Measurements from ENCODE around the gene PTRH1.

PTRH1 gene

DNA sequence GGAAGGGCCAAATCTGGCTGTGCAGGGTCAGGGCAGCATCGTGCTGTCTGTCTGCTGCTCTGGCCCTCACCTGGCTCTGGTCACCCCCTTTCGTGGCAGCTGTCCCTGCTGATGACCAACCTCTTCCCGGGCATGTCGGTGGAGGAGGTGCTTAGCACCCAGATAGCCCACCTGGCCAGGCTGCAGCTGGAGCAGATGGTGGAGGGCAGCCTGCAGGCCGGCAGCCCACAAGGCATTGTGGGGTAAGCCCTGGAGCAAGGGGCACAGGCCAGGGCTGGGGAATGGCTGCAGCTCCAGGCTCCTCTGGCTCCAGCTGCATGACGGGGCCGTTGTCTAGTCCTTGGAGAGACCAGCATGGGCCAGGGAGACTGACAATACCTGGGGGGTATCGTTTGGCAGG is 11.4 kb upstream of the PTRH1 start:
- peaks cover 0 to 11% (median 7%) of the 10 kb centered on the region in 4 donors for H3K4me1 ChIP-seq
- H3K27me3 ChIP-seq: peaks cover 0 to 18% of the 10 kb centered on the region in 2 donors
- intact Hi-C loops (cut with DNase I; ENCODE audit: low total_unique reads): no loop called here
- H3K4me3 ChIP-seq: no peak overlapping the region
- no peak for DNase-seq
- no peak overlapping the region for H3K27ac ChIP-seq
- no peaks in the 10 kb centered on the region for H3K9me3 ChIP-seq
- TF ChIP-seq, protein P1, sequence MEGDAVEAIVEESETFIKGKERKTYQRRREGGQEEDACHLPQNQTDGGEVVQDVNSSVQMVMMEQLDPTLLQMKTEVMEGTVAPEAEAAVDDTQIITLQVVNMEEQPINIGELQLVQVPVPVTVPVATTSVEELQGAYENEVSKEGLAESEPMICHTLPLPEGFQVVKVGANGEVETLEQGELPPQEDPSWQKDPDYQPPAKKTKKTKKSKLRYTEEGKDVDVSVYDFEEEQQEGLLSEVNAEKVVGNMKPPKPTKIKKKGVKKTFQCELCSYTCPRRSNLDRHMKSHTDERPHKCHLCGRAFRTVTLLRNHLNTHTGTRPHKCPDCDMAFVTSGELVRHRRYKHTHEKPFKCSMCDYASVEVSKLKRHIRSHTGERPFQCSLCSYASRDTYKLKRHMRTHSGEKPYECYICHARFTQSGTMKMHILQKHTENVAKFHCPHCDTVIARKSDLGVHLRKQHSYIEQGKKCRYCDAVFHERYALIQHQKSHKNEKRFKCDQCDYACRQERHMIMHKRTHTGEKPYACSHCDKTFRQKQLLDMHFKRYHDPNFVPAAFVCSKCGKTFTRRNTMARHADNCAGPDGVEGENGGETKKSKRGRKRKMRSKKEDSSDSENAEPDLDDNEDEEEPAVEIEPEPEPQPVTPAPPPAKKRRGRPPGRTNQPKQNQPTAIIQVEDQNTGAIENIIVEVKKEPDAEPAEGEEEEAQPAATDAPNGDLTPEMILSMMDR (IDR thresholded peaks at IDR 0.05): no peak
- peaks cover 0 to 12% (median 11%) of the 10 kb centered on the region in 3 donors for H3K36me3 ChIP-seq

GRCh38 chr9:127724012-127724411 is 8.5 kb upstream of the PTRH1 start:
- H3K36me3 ChIP-seq: no peaks in the 10 kb centered on the region
- intact Hi-C loops (cut with DNase I; ENCODE audit: low total_unique reads): loop anchor here (5.0 kb wide), 1 partner anchor 222 kb away; no protein-coding TSS in a partner anchor
- H3K27me3 ChIP-seq: peaks cover 0 to 24% of the 10 kb centered on the region in 2 donors
- DNase-seq: no peak
- H3K9me3 ChIP-seq: no peaks in the 10 kb centered on the region
- H3K4me3 ChIP-seq: no peak overlapping the region
- TF ChIP-seq, protein P1 (IDR thresholded peaks at IDR 0.05): no peak
- no peak overlapping the region for H3K27ac ChIP-seq
- H3K4me1 ChIP-seq: peaks cover 0 to 11% (median 7%) of the 10 kb centered on the region in 4 donors

DNA sequence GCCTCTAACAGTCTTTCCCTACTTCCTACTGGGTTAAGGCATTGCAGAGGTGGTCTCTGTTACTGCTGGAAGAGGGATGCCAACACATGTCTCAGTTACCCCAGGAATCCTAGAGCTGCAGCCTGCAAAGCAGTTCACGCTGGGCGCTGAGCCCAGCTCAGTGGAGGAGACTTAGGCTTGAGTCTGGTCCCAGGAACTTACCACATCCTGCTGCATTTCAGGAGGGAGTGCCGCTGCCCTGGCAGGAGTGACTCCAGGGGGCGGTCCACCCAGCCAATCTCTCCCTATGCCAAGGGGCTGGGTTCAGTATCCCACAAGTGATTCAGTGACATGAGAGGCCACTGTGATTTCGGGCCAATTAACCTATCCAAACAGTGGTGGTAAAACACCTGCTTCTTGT is 8.0 kb upstream of the PTRH1 start:
- no peak for DNase-seq
- Histone ChIP-seq H3K4me1 (peaks cover 0 to 11% (median 7%) of the 10 kb centered on the region in 4 donors), H3K27me3 (peaks cover 0 to 24% of the 10 kb centered on the region in 2 donors), H3K4me3 (no peak overlapping the region), H3K27ac (no peak overlapping the region), H3K9me3 (no peaks in the 10 kb centered on the region), H3K36me3 (no peaks in the 10 kb centered on the region)
- intact Hi-C loops (cut with DNase I; ENCODE audit: low total_unique reads): loop anchor here (5.0 kb wide), 1 partner anchor 221 kb away; no protein-coding TSS in a partner anchor
- TF ChIP-seq, protein P1 (IDR thresholded peaks at IDR 0.05): no peak

DNA sequence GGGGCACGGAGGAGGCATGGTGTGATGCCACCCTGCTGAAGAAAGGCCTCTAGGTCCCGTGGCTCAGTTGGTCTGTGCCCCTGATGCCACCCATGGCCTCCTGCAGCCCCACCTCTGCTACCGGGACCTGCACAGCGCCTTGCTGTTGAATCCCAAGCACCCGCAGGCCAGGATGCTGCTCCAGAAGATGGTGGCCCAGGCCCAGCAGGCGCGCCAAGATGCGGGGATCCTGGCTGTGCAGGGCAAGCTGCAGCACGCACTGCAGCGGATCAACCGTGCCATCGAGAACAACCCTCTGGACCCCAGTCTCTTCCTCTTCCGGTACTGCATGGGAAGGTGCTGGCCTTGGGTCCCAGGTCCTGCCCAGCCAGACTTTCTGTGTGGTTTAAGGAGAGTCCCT is 7.5 kb upstream of the PTRH1 start:
- H3K27ac ChIP-seq: no peak overlapping the region
- H3K36me3 ChIP-seq: no peaks in the 10 kb centered on the region
- no peak for DNase-seq
- H3K4me1 ChIP-seq: peaks cover 0 to 11% (median 7%) of the 10 kb centered on the region in 4 donors
- no peak overlapping the region for H3K4me3 ChIP-seq
- H3K9me3 ChIP-seq: no peaks in the 10 kb centered on the region
- TF ChIP-seq, protein P1 (IDR thresholded peaks at IDR 0.05): no peak
- H3K27me3 ChIP-seq: peaks cover 0 to 24% of the 10 kb centered on the region in 2 donors
- intact Hi-C loops (cut with DNase I; ENCODE audit: low total_unique reads): loop anchor here (5.0 kb wide), 1 partner anchor 221 kb away; no protein-coding TSS in a partner anchor

- peaks cover 0 to 11% (median 7%) of the 10 kb centered on the region in 4 donors for H3K4me1 ChIP-seq
- H3K9me3 ChIP-seq: no peaks in the 10 kb centered on the region
- H3K27me3 ChIP-seq: peaks cover 0 to 24% of the 10 kb centered on the region in 2 donors
- no peak overlapping the region for H3K27ac ChIP-seq
- DNase-seq: no peak
- H3K4me3 ChIP-seq: no peak overlapping the region
- TF ChIP-seq, protein P1 (IDR thresholded peaks at IDR 0.05): no peak
- intact Hi-C loops (cut with DNase I; ENCODE audit: low total_unique reads): loop anchor here (5.0 kb wide), 1 partner anchor 220 kb away; no protein-coding TSS in a partner anchor
- H3K36me3 ChIP-seq: no peaks in the 10 kb centered on the region
These were observed 6.7 kb upstream of the PTRH1 start for GRCh38 chr9:127722055-127722745.
